ENCODE results near the gene MTHFR.

Gene MTHFR

GRCh38 chr1:11778844-11779623 is 26.7 kb downstream of the MTHFR start:
- H3K27me3 ChIP-seq (ENCODE audit: insufficient read depth, poor library complexity, severe bottlenecking) = no peaks in the 10 kb centered on the region
- H3K9me3 ChIP-seq (ENCODE audit: severe bottlenecking) = no peaks in the 10 kb centered on the region
- no peaks in the 10 kb centered on the region for H3K4me1 ChIP-seq (ENCODE audit: insufficient read depth, poor library complexity, severe bottlenecking)
- no peak for DNase-seq (ENCODE audit: low spot score)
- no peak overlapping the region for H3K27ac ChIP-seq (ENCODE audit: poor library complexity, severe bottlenecking)
- no peaks in the 10 kb centered on the region for H3K36me3 ChIP-seq (ENCODE audit: low read depth)
- no peak for ATAC-seq (ENCODE audit: low read depth)
- TF ChIP-seq CTCF (IDR thresholded peaks at IDR 0.05; ENCODE audit: poor library complexity, severe bottlenecking) = no peak
- no peak overlapping the region for H3K4me3 ChIP-seq (ENCODE audit: severe bottlenecking)

GRCh38 chr1:11778336-11778735 is 27.4 kb downstream of the MTHFR start:
- Histone ChIP-seq H3K27ac (ENCODE audit: poor library complexity, severe bottlenecking) (no peak overlapping the region), H3K4me1 (ENCODE audit: insufficient read depth, poor library complexity, severe bottlenecking) (no peaks in the 10 kb centered on the region), H3K9me3 (ENCODE audit: severe bottlenecking) (no peaks in the 10 kb centered on the region), H3K27me3 (ENCODE audit: insufficient read depth, poor library complexity, severe bottlenecking) (no peaks in the 10 kb centered on the region), H3K4me3 (ENCODE audit: severe bottlenecking) (no peak overlapping the region), H3K36me3 (ENCODE audit: low read depth) (no peaks in the 10 kb centered on the region)
- no peak for ATAC-seq (ENCODE audit: low read depth)
- no peak for DNase-seq (ENCODE audit: low spot score)
- no peak for TF ChIP-seq CTCF (IDR thresholded peaks at IDR 0.05; ENCODE audit: poor library complexity, severe bottlenecking)

- ATAC-seq (ENCODE audit: low read depth) (no peak), DNase-seq (ENCODE audit: low spot score) (no peak)
- TF ChIP-seq CTCF (IDR thresholded peaks at IDR 0.05; ENCODE audit: poor library complexity, severe bottlenecking) = no peak
- no peaks in the 10 kb centered on the region for H3K27me3 ChIP-seq (ENCODE audit: insufficient read depth, poor library complexity, severe bottlenecking)
- no peaks in the 10 kb centered on the region for H3K36me3 ChIP-seq (ENCODE audit: low read depth)
- no peaks in the 10 kb centered on the region for H3K4me1 ChIP-seq (ENCODE audit: insufficient read depth, poor library complexity, severe bottlenecking)
- no peaks in the 10 kb centered on the region for H3K9me3 ChIP-seq (ENCODE audit: severe bottlenecking)
- no peak overlapping the region for H3K4me3 ChIP-seq (ENCODE audit: severe bottlenecking)
- H3K27ac ChIP-seq (ENCODE audit: poor library complexity, severe bottlenecking) = no peak overlapping the region
Measured at GRCh38 chr1:11777658-11778322, 28.0 kb downstream of the MTHFR start.

- ATAC-seq (ENCODE audit: low read depth) (no peak), DNase-seq (ENCODE audit: low spot score) (no peak)
- Histone ChIP-seq H3K4me1 (ENCODE audit: insufficient read depth, poor library complexity, severe bottlenecking) (no peaks in the 10 kb centered on the region), H3K4me3 (ENCODE audit: severe bottlenecking) (no peak overlapping the region), H3K27me3 (ENCODE audit: insufficient read depth, poor library complexity, severe bottlenecking) (no peaks in the 10 kb centered on the region), H3K27ac (ENCODE audit: poor library complexity, severe bottlenecking) (no peak overlapping the region), H3K36me3 (ENCODE audit: low read depth) (no peaks in the 10 kb centered on the region), H3K9me3 (ENCODE audit: severe bottlenecking) (no peaks in the 10 kb centered on the region)
- no peak for TF ChIP-seq CTCF (IDR thresholded peaks at IDR 0.05; ENCODE audit: poor library complexity, severe bottlenecking)
Measured at GRCh38 chr1:11774753-11775152, 31.0 kb downstream of the MTHFR start.

GRCh38 chr1:11772458-11772857 is 33.3 kb downstream of the MTHFR start:
- H3K27me3 ChIP-seq (ENCODE audit: insufficient read depth, poor library complexity, severe bottlenecking) = no peaks in the 10 kb centered on the region
- TF ChIP-seq CTCF (IDR thresholded peaks at IDR 0.05; ENCODE audit: poor library complexity, severe bottlenecking) = no peak
- no peaks in the 10 kb centered on the region for H3K4me1 ChIP-seq (ENCODE audit: insufficient read depth, poor library complexity, severe bottlenecking)
- H3K27ac ChIP-seq (ENCODE audit: poor library complexity, severe bottlenecking) = no peak overlapping the region
- ATAC-seq (ENCODE audit: low read depth) (no peak), DNase-seq (ENCODE audit: low spot score) (no peak)
- no peak overlapping the region for H3K4me3 ChIP-seq (ENCODE audit: severe bottlenecking)
- H3K9me3 ChIP-seq (ENCODE audit: severe bottlenecking) = no peaks in the 10 kb centered on the region
- no peaks in the 10 kb centered on the region for H3K36me3 ChIP-seq (ENCODE audit: low read depth)

All from RWPE2 (cell line).